Measurements from ENCODE around the gene KAT6B.
"Not testable (repeated sequence)": the region's sequence is repeated elsewhere in the genome, so short reads cannot be mapped to it uniquely, and the experiment has no call there.

KAT6B gene

DNA sequence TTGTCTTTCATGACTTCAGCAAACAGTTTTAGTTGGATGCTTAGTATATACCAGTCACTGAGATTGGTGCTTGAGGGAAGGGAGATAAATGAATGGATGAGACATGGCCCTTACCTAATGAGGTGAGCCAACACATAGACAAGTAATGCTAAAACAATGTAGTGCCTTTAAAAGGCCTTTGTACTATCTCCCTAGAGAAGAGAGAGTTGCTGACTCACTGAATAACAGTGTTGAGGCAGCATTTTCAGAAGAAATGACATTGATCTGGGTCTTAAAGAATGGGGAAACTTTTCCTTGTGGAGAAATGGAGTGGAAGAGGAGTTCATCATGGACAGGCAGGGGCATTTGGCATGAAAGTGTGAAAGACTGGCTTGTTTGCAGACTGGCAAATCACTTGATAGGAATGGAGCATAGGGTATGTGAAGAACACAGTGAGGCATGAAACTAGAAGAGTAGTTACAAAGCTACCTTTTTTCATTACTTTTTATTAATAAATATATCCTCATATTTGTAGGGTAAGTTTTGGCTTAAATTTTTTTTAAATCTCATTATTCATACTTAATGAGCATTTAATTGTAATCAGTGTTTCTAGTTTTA lies 91.2 kb downstream of the KAT6B start:
- FAIRE-seq (peak; percentile 94), DNase-seq (ENCODE audit: low spot score) (peak; percentile 95)

DNA sequence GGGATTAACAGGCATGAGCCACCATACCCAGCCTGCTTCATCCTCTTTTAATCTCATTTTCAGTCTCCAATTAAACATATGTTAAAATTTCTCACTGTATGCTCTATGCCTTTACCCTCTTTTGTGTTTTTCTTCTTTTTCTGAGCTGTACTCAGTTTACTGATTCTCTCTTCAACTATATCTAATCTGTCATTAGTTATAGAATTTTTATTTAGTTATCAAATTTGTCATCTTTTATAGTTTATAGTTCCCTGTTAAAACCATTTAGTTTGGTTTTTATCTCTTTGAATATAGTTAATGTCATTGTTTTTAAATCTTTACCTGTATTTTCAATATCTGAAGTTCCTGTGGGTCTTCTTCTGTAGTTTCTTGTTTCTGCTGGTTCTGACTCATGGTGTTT lies 93.3 kb downstream of the KAT6B start:
- DNase-seq (ENCODE audit: low spot score) (no peak), FAIRE-seq (no peak)

GRCh38 chr10:74921070-74921469 lies 94.7 kb downstream of the KAT6B start:
- FAIRE-seq; DNase-seq (ENCODE audit: low spot score): not testable (repeated sequence)

- DNase-seq (ENCODE audit: low spot score) (peak; percentile 75), FAIRE-seq (peak; percentile 77)
Observed at GRCh38 chr10:74921744-74922143, 95.3 kb downstream of the KAT6B start.

DNA sequence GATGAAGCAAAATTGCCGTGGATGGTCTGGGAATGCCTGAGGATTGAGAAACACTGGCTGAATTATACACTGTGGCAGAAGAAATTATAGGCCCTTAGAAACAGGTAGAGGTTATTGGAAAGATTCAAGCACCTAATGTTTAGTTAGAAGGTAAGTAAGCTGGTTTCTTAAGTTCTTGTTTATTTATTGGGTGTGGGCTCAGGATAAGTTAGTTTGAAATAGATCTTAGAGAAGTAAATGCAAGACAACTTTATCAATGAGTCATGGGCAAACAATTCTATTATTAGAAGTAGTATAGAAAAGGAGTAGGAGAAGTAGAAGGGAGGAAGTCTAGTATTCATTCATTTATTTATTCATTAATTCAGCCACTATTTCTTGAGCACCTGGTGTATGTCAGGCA lies 96.5 kb downstream of the KAT6B start:
- DNase-seq (ENCODE audit: low spot score) (no peak), FAIRE-seq (no peak)

DNA sequence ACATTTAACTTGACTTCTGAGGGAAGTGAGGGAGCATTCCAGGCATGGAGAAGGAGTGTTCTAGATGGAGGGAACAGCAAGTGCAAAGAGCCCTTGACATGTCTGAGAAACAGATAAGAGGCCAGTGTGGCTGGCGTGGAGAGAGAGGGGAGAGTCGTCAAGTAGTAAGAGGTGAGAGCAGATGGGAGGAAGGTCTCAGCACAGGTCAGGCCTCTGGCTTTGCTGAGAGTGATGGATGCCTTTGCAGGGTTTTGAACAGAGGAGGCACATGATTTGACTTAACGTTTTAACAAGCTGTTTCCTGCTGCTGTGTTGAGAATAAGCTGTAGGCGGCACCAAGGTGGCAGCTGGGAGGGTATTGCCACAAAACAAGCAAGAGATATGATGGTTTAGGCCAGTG lies 97.2 kb downstream of the KAT6B start:
- FAIRE-seq (no peak), DNase-seq (ENCODE audit: low spot score) (no peak)

DNA sequence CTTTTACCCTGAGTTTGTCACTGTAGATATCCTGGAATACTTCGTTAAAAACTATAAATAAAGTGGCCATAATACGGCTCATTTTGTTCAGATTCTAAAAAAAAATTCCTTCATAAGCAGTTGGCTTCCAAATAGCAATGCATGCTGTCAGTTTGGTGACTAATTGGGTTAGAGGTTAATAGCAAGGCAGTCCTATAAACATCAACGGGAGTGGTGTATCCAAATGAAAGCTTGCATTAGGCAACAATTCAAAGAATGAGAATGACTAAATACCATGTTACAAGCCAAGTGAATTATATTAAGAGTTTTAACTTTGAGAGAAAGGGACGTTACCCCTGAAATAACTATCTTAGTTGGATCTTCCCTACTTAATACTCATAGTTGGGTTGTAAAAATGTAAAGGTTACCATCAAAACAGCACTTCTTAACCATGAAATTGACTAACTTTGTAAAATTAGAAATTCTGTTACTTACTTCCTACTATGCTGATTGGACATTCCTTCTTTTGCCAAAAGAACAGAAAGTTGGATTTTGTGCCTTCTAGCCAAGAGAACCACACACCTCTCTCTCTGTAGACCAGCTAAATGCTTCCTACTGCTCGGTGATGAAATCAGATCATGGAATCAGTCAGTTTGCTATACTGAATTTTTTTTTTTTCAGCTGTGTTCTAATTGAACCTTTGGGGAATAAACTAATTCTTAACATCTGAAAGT lies 98.0 kb downstream of the KAT6B start:
- FAIRE-seq, result peak; percentile 88
- DNase-seq (ENCODE audit: low spot score), result peak; percentile 75

DNA sequence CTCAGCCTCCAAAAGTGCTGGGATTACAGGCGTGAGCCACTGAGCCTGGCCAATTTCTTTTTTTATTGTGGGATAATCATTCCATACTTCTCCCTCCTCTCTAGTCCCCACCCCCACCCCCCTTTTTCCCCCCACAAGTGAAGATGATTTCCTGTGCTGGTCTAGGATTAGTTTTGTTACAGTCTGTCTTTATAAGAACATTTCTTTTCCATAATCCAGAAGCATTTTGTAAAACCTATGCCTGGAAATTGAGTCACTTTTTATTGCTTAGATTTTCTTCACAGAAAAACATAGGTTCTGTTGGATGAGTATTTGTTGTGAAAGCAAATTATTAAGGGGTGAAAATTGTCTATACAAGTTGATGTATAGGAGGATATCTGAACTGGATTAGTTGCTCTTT lies 98.9 kb downstream of the KAT6B start:
- FAIRE-seq, result no peak
- no peak for DNase-seq (ENCODE audit: low spot score)

DNA sequence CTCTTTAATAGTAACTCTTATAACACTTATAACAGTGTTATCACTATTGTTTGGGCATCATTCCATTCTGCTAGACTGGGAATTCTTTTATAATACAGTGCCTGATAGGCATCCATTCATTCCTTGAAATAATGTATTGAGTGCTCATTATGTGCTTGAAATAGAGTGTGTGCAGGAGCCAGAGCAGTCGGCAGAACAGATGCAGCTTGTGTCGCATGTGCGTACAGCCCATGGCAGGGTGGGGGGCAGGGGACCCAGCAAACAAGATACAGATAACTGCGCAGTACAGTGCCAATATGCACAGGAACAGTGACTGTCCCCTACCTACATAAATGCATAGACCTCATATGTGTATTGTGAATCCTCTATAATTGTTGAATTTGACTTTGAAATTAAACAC lies 99.3 kb downstream of the KAT6B start:
- FAIRE-seq (no peak), DNase-seq (ENCODE audit: low spot score) (no peak)

DNA sequence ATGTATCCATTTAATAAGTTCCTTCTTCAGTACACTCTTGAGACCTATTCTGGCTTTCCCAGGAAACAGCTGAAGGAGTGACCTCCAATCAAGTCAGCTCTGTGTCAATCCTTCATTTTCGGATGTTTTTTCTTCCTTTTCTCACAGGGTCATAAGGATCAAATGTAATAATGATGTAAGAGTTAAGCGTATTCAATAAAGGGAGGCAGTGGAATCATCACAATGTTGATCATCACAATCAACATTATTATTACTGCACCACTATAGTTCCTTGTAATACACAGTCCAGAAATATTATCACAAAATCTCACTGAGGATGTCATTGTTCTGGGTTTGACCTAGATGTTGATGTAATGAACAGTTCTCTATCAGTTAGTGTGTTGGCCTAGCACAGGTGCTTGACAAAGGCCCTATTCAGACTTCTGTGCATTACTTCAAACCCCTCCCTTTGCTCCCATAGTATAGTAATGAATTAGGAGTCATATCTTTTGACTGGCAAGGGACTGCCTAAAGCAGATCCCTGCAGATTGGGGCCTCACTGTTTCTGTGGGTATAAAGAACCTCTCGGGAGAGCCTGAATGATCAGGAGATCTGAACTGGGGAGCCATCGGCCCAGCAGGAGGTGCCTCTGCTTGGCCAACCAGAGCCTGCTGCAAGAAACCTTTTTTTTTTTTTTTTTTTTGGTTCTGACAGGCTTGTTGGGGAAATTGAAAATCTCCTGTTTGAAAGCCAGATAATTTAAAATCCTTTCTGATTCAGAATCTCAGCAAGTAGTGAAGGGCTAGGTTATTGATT lies 100.6 kb downstream of the KAT6B start:
- DNase-seq (ENCODE audit: low spot score), result no peak
- FAIRE-seq, result no peak

GRCh38 chr10:74927701-74928100 lies 101.3 kb downstream of the KAT6B start:
- DNase-seq (ENCODE audit: low spot score) (peak; percentile 34), FAIRE-seq (peak; percentile 42)

DNA sequence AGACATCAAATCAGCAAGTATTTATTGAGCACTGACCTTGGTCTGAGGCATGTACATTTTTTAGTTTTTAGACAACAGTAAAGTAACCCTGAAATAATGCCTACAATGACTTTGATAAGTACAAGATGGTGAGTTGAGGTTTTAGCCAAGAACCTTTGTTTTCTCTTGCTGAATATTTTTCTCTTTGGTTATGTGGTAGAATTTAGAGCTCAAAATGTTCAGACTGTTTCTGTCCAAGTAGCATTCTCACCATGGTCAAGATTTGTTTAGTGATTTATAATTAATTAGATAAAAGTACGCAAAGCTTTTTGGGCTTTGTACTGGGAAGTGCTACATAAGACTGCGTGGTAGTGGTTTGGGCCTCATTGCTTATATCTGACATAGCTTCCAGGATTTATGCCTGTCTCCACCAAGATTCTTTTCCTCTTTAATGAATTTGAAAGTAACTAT lies 102.4 kb downstream of the KAT6B start:
- DNase-seq (ENCODE audit: low spot score), result no peak
- no peak for FAIRE-seq

DNA sequence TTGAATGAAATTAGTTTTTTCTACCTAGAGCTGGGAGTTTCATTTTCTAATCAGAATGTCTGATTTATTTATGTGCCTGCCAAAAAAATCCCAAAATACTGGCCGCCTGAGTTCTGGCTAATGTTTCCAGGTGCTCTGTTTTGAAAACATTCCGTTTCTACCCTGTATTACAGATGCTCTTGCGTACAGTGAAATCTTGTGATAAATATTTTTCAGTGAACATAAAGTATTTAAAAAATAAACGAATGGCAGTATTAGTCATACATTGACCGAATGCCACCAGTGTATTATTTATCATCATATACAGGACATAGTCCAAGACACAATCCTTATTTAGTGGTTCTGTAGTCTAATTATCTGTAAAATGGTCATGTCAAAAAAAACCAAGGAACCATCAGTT lies 102.8 kb downstream of the KAT6B start:
- DNase-seq (ENCODE audit: low spot score) (no peak), FAIRE-seq (no peak)

- FAIRE-seq, result no peak
- DNase-seq (ENCODE audit: low spot score), result no peak
Observed at GRCh38 chr10:74930965-74931364, 104.6 kb downstream of the KAT6B start.

DNA sequence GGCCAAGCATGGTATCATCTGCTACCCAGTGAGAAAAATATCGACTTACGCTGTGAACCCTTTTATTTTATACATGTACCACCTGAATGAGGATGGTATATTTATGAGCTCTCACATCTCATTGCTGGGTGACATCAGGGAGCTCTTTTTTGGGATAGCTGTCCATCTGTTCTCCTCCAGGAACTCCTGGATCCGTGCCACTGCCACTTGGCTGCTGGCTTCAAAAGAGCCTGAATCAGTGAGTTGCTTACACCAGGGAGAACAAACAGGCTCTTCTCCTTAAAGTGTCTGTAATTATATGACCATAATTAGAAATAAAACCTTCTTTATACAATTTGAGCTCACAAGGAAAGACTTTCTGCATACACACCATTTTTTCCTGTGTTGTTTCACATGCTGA lies 106.2 kb downstream of the KAT6B start:
- DNase-seq (ENCODE audit: low spot score) (no peak), FAIRE-seq (no peak)

DNA sequence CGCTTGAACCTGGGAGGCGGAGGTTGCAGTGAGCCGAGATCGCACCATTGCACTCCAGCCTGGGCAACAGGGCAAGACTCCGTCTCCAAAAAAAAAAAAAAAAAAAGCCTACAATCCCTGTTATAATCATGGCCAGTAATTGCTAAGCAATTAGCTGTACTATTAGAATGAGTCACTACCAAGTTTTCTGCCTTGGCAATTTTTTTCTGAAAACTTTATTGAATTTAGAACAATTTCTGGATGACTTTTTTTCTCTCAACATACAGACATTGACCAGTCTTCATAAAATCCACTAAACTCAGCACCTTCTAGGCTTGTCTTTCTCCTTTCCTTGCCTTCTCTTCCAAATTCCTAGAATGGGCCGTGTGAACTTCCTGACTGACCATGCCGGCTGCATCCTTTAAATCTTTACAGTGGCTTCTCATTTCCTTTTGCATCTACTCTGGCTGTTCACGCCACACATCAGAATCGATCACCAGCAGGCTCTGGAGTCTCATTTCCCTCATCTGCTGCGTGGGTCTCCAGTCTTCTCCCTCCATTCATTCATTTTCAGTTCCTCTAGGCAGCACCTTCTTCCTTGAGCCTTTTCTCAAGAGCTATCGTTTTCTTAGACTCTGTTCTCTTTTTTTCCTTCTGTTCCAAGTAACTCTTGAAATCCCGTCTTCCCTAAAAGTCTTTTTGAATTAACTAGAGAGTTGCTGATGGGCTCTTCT lies 107.9 kb downstream of the KAT6B start:
- no peak for FAIRE-seq
- no peak for DNase-seq (ENCODE audit: low spot score)

DNA sequence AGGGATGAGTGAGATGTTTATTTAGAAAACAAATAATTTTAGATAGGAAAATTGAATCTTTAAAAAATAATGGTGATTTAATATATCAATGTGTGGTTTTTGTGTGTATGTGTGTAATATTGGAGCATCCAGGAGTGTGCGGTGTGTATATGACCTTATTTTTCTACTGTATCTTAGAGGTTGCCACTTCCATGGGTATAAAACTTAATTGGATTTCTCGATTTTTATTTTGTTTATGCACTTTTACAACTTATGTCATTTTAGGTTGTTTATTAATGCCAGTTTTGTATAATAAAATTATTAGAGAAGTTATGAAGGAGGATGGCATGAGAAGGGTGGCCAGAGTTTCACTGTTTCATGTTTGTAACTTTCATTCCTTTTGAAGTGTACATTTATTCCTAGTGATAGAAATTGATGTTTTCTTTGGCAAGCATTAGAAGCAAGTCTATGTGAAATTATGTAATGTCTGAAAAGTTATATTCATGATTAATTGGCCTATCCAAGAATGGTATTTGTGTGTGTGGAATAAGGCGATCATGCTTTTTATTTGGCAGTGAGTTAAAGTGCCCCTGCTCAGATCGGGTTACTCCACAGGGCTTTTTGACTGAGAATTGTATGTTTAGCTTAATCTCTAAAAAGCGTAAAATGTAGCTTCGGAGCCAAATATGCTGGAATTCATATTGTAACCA lies 110.3 kb downstream of the KAT6B start:
- FAIRE-seq (peak; percentile 8), DNase-seq (ENCODE audit: low spot score) (no peak)

GRCh38 chr10:74937266-74937856 lies 111.0 kb downstream of the KAT6B start:
- DNase-seq (ENCODE audit: low spot score) (peak; percentile 27), FAIRE-seq (peak; percentile 84)

GRCh38 chr10:74944205-74944604 lies 117.8 kb downstream of the KAT6B start:
- DNase-seq (ENCODE audit: low spot score) (no peak), FAIRE-seq (no peak)

DNA sequence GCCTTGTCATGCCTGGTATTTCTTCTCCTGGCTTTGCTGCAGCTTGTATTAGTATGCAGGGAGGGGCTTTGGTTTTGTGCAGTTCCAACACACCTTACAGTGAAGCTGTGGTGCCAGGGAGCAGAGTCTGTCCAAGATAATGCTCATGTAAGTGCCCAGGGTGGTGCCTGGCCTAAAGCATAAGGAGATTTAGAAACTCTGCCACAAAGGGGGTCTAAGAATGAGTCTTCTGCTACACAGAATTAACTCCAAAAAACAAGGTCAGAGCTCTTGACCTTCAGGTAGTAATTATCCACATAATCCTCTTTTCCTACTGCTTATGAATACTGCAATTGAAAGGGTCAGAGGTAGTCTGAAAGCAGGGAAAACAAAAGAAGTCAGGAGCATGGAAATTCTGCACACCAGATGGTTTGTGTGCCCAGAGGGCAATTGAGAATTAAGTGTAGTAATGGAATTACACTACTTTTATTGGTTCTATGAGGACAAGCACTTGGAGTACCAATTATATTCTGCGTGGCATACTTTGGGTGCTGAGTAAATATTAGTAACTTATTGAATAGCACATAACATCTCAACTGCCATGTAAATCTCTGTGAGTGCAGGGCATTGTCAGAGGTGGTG lies 121.5 kb downstream of the KAT6B start:
- FAIRE-seq (no peak), DNase-seq (ENCODE audit: low spot score) (no peak)

Measured in RCC 7860 (cell line).